ENCODE measurements around the gene THBS2. TPM values are rescaled to one million over a fixed set of nuclear protein-coding genes. Genes with fewer than 3 reads are reported as not detected.

THBS2 gene
- total RNA-seq, 1 donor from 2014 or later = 8.8 TPM

DNA sequence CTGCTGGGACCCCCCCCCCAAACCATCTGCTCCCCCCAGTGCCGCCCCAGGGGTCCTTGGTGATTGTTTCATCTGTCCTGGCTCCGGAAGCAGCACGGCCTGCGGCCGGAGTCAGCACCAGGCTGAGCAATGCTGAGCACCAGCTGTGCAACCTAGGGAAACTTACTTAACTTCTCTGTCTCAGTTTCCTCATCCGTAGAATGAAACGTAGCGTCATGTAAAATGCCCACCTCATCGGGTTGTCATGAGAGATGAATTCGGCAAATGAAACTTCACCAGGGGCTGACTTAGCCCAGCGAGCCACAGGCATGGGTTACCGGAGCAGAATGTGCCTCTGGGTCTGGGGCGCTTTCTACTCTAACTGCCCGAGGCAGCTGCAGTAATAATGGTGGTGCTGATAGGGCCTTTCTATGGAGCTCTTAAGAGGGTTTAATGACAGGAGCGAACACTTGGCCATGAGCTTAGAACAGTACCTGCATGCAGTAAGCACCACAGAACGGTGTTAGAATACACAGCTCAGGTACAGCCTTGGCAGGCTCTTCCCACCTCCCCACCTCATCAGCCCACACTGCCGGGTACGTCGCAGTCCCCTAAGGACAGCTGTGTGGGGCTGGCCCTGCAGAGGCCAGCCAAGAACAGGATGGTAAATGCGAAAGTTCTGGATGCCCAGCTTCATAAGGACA lies 1.7 kb downstream of the THBS2 start:
- no peaks in the 10 kb centered on the region for H3K9me3 ChIP-seq
- H3K27ac ChIP-seq = no peak overlapping the region
- no peak for TF ChIP-seq CTCF (IDR thresholded peaks at IDR 0.05)
- DNase-seq (no peak), ATAC-seq (no peak)
- H3K4me1 ChIP-seq = peaks cover 17% of the 10 kb centered on the region
- intact Hi-C loops (cut with DNase I) = no loop called here
- peaks cover 3% of the 10 kb centered on the region for H3K36me3 ChIP-seq
- H3K27me3 ChIP-seq (ENCODE audit: low read depth) = peaks cover 54% of the 10 kb centered on the region
- H3K4me3 ChIP-seq = peak overlapping the region; percentile 43

DNA sequence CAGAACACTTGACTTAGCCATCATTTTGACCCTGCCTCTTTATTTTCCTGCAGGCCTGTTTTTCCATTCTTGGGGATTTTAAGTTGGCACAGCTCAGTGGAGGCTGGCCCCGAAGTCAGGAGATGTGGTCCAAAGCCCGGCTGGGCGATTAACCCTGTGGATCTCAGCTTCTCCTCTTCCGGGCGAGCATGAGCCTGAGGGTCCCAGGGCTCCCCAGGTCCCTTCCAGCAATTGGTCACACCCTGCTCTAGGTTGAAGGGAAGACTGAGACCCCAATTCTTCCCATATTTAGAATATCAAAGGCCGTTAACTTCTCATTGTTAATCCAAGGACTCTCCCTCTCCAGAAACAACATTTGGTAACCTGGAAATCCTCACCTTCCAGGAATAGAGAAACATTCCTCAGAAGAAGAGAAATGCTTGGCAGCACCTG lies 2.3 kb downstream of the THBS2 start:
- Histone ChIP-seq H3K4me3 (peak overlapping the region; percentile 43), H3K27ac (no peak overlapping the region), H3K27me3 (ENCODE audit: low read depth) (peaks cover 54% of the 10 kb centered on the region), H3K9me3 (no peaks in the 10 kb centered on the region), H3K4me1 (peaks cover 17% of the 10 kb centered on the region), H3K36me3 (peaks cover 9% of the 10 kb centered on the region)
- intact Hi-C loops (cut with DNase I) = no loop called here
- DNase-seq (no peak), ATAC-seq (no peak)
- TF ChIP-seq CTCF (IDR thresholded peaks at IDR 0.05) = no peak

GRCh38 chr6:169250660-169251059 lies 3.0 kb downstream of the THBS2 start:
- Histone ChIP-seq H3K9me3 (no peaks in the 10 kb centered on the region), H3K36me3 (peaks cover 9% of the 10 kb centered on the region), H3K27ac (no peak overlapping the region), H3K4me3 (peak overlapping the region; percentile 43), H3K4me1 (peaks cover 17% of the 10 kb centered on the region), H3K27me3 (ENCODE audit: low read depth) (peaks cover 49% of the 10 kb centered on the region)
- no peak for TF ChIP-seq CTCF (IDR thresholded peaks at IDR 0.05)
- ATAC-seq (no peak), DNase-seq (no peak)
- intact Hi-C loops (cut with DNase I) = no loop called here

DNA sequence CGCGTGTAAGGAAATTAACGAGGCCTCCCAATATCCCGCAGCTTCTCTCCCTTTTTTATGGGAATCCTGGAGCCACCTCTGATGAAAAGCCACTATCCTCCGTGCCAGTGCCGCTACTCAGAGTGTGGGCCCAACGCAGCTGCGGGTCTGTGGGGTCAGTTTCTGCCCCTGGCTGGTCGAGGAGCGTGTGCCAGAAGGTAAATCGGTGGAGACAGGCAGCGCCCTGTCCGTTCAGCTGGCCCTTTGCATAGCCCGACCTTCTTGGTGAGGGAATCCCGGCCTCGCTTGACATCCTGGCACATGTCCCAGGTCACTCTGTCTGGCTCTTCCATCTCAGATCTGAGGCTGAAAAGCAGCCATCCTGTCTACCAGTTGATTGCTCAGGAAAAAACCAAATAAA lies 4.6 kb downstream of the THBS2 start:
- intact Hi-C loops (cut with DNase I) = no loop called here
- Histone ChIP-seq H3K27ac (no peak overlapping the region), H3K4me3 (no peak overlapping the region), H3K4me1 (peaks cover 16% of the 10 kb centered on the region), H3K9me3 (no peaks in the 10 kb centered on the region), H3K36me3 (peaks cover 9% of the 10 kb centered on the region), H3K27me3 (ENCODE audit: low read depth) (peaks cover 35% of the 10 kb centered on the region)
- DNase-seq (no peak), ATAC-seq (no peak)
- no peak for TF ChIP-seq CTCF (IDR thresholded peaks at IDR 0.05)

DNA sequence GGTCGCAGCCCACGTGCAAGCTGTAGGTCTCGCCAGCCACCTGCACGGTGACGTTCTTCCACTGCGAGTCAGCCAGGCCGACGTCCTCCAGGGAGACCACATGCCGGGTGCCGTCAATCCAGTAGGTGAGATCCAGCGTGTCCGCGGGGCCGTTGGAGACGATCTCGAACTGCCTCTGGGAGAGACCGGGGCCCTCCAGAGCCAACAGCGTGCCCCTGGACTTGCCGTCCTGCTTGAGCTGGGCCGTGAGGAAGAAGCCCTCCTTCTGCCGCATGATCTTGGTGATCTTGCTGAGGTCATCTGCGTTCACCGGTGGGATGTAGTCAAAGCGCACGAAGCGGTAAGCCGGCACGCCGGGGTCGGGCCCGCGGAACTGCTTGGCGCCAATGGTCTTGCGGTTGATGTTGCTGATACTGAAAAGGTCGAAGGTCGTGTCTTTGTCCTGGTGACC lies 5.1 kb downstream of the THBS2 start:
- Histone ChIP-seq H3K27ac (no peak overlapping the region), H3K4me1 (peaks cover 11% of the 10 kb centered on the region), H3K4me3 (no peak overlapping the region), H3K36me3 (peaks cover 9% of the 10 kb centered on the region), H3K27me3 (ENCODE audit: low read depth) (peaks cover 29% of the 10 kb centered on the region), H3K9me3 (no peaks in the 10 kb centered on the region)
- no peak for ATAC-seq
- intact Hi-C loops (cut with DNase I) = no loop called here
- no peak for TF ChIP-seq CTCF (IDR thresholded peaks at IDR 0.05)
- DNase-seq = no peak

Measured in lower lobe of right lung (tissue), 2 donors.